Endothelial cell of umbilical vein (primary cell): ENCODE data around the gene PARD3B. TPM values are rescaled to one million over a fixed set of nuclear protein-coding genes. Genes with fewer than 3 reads are reported as not detected.
A peak's percentile ranks its signal among the peaks of the same experiment; 100 is the strongest.

Experiments used
- BruUV-seq: library from RNA; stranded (reverse); fragments of 400-500 nt; replicated peaks from 2 replicates; lab custom pipeline; 2021; lab: Mats Ljungman, UMichigan
- CTCF ChIA-PET: fragments of 300-600, 350-600 bp; sonication (Branson Sonifier 250); formaldehyde crosslinking; loops from one replicate; lab custom pipeline; 2021; ENCODE audit warnings: antibody characterized with exemption, inconsistent platforms; lab: Charles Lee
- POLR2A ChIA-PET: fragments of 300-600, 350-600 bp; sonication (Branson Sonifier 250); formaldehyde crosslinking; loops from one replicate; lab custom pipeline; 2021; ENCODE audit warnings: antibody characterized with exemption, inconsistent platforms; lab: Charles Lee
- DNase-seq: peaks from one replicate; pipeline ENCODE4 v3.0.0-alpha.2; 2011; ENCODE audit warnings: low read depth, low spot score
- FAIRE-seq: peaks from 2 replicates; lab custom pipeline; 2011; peaks lifted over from hg19 to GRCh38; lab: Jason Lieb, UNC
- H2AFZ ChIP-seq: 2 replicates; pipeline ENCODE4 v1.6.0; 2012; ENCODE audit warnings: low read depth, low read length, control low read depth, inconsistent platforms
- H3K27ac ChIP-seq: 2 replicates; pipeline ENCODE4 v1.5.1; 2011; ENCODE audit warnings: low read depth, mild to moderate bottlenecking, control low read depth, low read length, moderate library complexity; ENCODE audit not compliant: insufficient read depth
- H3K27me3 ChIP-seq, 2 experiments: 2 replicates each; pipeline versions ENCODE4 v1.6.0 to v1.6.1; 2011; ENCODE audit warnings: low read length in 2 of 2, mixed read lengths in 1 of 2; ENCODE audit not compliant: control insufficient read depth in 2 of 2, insufficient read depth in 2 of 2
- H3K36me3 ChIP-seq, 2 experiments: 2 replicates in 1 of 2; 3 replicates in 1 of 2; pipeline ENCODE4 v1.5.1; 2011; ENCODE audit warnings: low read length in 2 of 2, mild to moderate bottlenecking in 1 of 2, moderate library complexity in 1 of 2; ENCODE audit not compliant: control insufficient read depth in 2 of 2, insufficient read depth in 2 of 2; ENCODE audit errors: extremely low read depth in 1 of 2
- H3K4me1 ChIP-seq: 3 replicates; pipeline ENCODE4 v1.5.1; 2011; ENCODE audit warnings: mild to moderate bottlenecking, low read length; ENCODE audit not compliant: control insufficient read depth, insufficient read depth; ENCODE audit errors: extremely low read depth
- H3K4me2 ChIP-seq: 2 replicates; pipeline ENCODE4 v1.6.1; 2011; ENCODE audit warnings: low read length, control low read depth, mixed read lengths; ENCODE audit not compliant: insufficient read depth
- H3K4me3 ChIP-seq, 3 experiments: fragments of 200-600 bp in 1 of 3; sonication (generic), shearing (Covaris generic) in 1 of 3; replicated peaks in 1 of 3; 2 replicates each; pipeline ENCODE4 v1.5.1; 2011 to 2016; ENCODE audit warnings: control low read depth in 3 of 3, low read length in 3 of 3, mild to moderate bottlenecking in 2 of 3, inconsistent platforms in 1 of 3, low read depth in 1 of 3, moderate library complexity in 1 of 3; ENCODE audit not compliant: insufficient read depth in 1 of 3
- H3K79me2 ChIP-seq: 2 replicates; pipeline ENCODE4 v1.6.0; 2012; ENCODE audit warnings: low read length, inconsistent platforms; ENCODE audit not compliant: control insufficient read depth, insufficient read depth
- H3K9ac ChIP-seq: replicated peaks from 2 replicates; pipeline ENCODE3; 2011; ENCODE audit warnings: low read length, control low read depth; ENCODE audit not compliant: insufficient read depth; ENCODE audit errors: extremely low read depth
- H3K9me1 ChIP-seq: replicated peaks from 3 replicates; pipeline ENCODE4 v1.6.0; 2011; ENCODE audit warnings: mild to moderate bottlenecking, low read length; ENCODE audit not compliant: control insufficient read depth, insufficient read depth; ENCODE audit errors: extremely low read depth
- H3K9me3 ChIP-seq: replicated peaks from 2 replicates; pipeline ENCODE4 v1.5.1; 2012; ENCODE audit warnings: low read length, inconsistent platforms; ENCODE audit not compliant: control insufficient read depth, insufficient read depth
- H4K20me1 ChIP-seq: replicated peaks from 2 replicates; pipeline ENCODE3; 2011; ENCODE audit warnings: mild to moderate bottlenecking, low read length; ENCODE audit not compliant: control insufficient read depth, insufficient read depth; ENCODE audit errors: extremely low read depth
- CTCF ChIP-seq, 2 donors: IDR thresholded peaks; 1 replicate in 1 of 2; 2 replicates in 1 of 2; pipeline ENCODE4 v1.5.1; 2011; ENCODE audit warnings: low read length in 2 of 2, mild to moderate bottlenecking in 2 of 2, moderate library complexity in 2 of 2, control low read depth in 1 of 2, inconsistent platforms in 1 of 2, low read depth in 1 of 2; ENCODE audit not compliant: insufficient read depth in 1 of 2; ENCODE audit errors: extremely low read depth in 1 of 2
- EZH2 ChIP-seq: IDR thresholded peaks from 2 replicates; pipeline ENCODE4 v1.6.1; 2012; ENCODE audit warnings: borderline replicate concordance, low read depth, mild to moderate bottlenecking, moderate library complexity, low read length, inconsistent platforms; ENCODE audit not compliant: severe bottlenecking
- FOS ChIP-seq: IDR thresholded peaks from 2 replicates; pipeline ENCODE4 v1.6.1; 2011; ENCODE audit warnings: mild to moderate bottlenecking, low read length, moderate library complexity, borderline replicate concordance; ENCODE audit not compliant: insufficient read depth
- GATA2 ChIP-seq: IDR thresholded peaks from 2 replicates; pipeline ENCODE4 v1.7.0; 2011; ENCODE audit warnings: low read depth, mild to moderate bottlenecking, moderate library complexity, mixed read lengths, low read length; ENCODE audit not compliant: insufficient read length, insufficient read depth
- JUN ChIP-seq: IDR thresholded peaks from 2 replicates; pipeline ENCODE4 v1.6.1; 2011; ENCODE audit warnings: borderline replicate concordance, low read depth; ENCODE audit not compliant: insufficient read length, insufficient read depth
- MAX ChIP-seq: IDR thresholded peaks from 2 replicates; pipeline ENCODE4 v1.6.1; 2011; ENCODE audit not compliant: insufficient read depth, insufficient read length
- MYC ChIP-seq: IDR thresholded peaks from one replicate; pipeline ENCODE4 v1.6.1; 2011; ENCODE audit warnings: mild to moderate bottlenecking, low read depth, low read length
- POLR2A ChIP-seq: IDR thresholded peaks from 2 replicates; pipeline ENCODE4 v1.6.1; 2012; ENCODE audit warnings: low read depth, mild to moderate bottlenecking, control low read depth, low read length
- POLR2AphosphoS5 ChIP-seq: IDR thresholded peaks from 2 replicates; pipeline ENCODE4 v1.6.1; 2012; ENCODE audit warnings: low read depth, mild to moderate bottlenecking, control low read depth, low read length, moderate library complexity; ENCODE audit not compliant: insufficient read depth
- dilution Hi-C: fragments of 300-500 bp; cut with MboI; formaldehyde crosslinking; loops from one replicate; pipeline ENCODE4 v1.15.0; 2019; ENCODE audit warnings: low sequenced_read_pairs; ENCODE audit not compliant: extremely low pct_ligation_motif_present
- intact Hi-C: fragments of 100-400 bp; cut with micrococcal nuclease; formaldehyde crosslinking; loops from one replicate; pipeline ENCODE4 v1.10.0; 2022
- polyA plus RNA-seq, 4 experiments: library from polyadenylated mRNA; depleted of rRNA in 3 of 4; stranded (reverse) in 3 of 4; unstranded in 1 of 4; fragments of >200 nt; gene quantifications; 2 replicates each; pipeline versions ENCODE4 v1.2.1 to v1.2.3, GENCODE V29; 2011 to 2012; ENCODE audit warnings: missing spikeins in 1 of 4
- total RNA-seq: library from RNA; stranded (reverse); gene quantifications from 2 replicates; pipeline ENCODE4 v1.2.3, GENCODE V29; 2021

Gene PARD3B
- total and polyA plus RNA-seq, 2 donors (not counting 3 experiments of a cell fraction or from before 2014, with no cell fraction given): 2.2 to 30.9 TPM

GRCh38 chr2:205589479-205589878 lies 1044.2 kb downstream of the PARD3B start:
- intact Hi-C loops (no loop called here), dilution Hi-C loops (no loop called here)
- no TSS peak for BruUV-seq
- no peak for DNase-seq
- no peaks in the 10 kb centered on the region for H3K27me3 ChIP-seq
- no peak overlapping the region for H2AFZ ChIP-seq
- no peak overlapping the region for H3K9ac ChIP-seq
- H3K36me3 ChIP-seq: no peaks in the 10 kb centered on the region
- H3K9me1 ChIP-seq: no peaks in the 10 kb centered on the region
- no peaks in the 10 kb centered on the region for H3K79me2 ChIP-seq
- peaks cover 7% of the 10 kb centered on the region for H3K4me1 ChIP-seq
- CTCF ChIA-PET: no interaction called here
- H4K20me1 ChIP-seq: no peaks in the 10 kb centered on the region
- H3K27ac ChIP-seq: no peak overlapping the region
- H3K4me3 ChIP-seq: no peak overlapping the region
- H3K9me3 ChIP-seq: no peaks in the 10 kb centered on the region
- no peak for FAIRE-seq
- H3K4me2 ChIP-seq: no peak overlapping the region
- TF ChIP-seq JUN: no peak
- POLR2A ChIA-PET: no interaction called here

- TF ChIP-seq CTCF (IDR thresholded peaks at IDR 0.05; ENCODE audit: extremely low read depth in 1 of 2, insufficient read depth in 1 of 2, low read depth in 1 of 2, low read length in 2 of 2) (no peak), JUN (no peak), MAX (no peak), FOS (peak; percentile 50), POLR2AphosphoS5 (no peak), POLR2A (no peak), GATA2 (peak; percentile 59), EZH2 (no peak), MYC (no peak)
- H3K27me3 ChIP-seq: no peaks in the 10 kb centered on the region
- no peak overlapping the region for H3K27ac ChIP-seq
- no peaks in the 10 kb centered on the region for H4K20me1 ChIP-seq
- ChIA-PET POLR2A (no interaction called here), CTCF (no interaction called here)
- intact Hi-C loops: no loop called here
- H2AFZ ChIP-seq: no peak overlapping the region
- peaks cover 7% of the 10 kb centered on the region for H3K4me1 ChIP-seq
- peak; percentile 8 for DNase-seq
- H3K4me3 ChIP-seq: no peak overlapping the region
- no peaks in the 10 kb centered on the region for H3K36me3 ChIP-seq
- peak overlapping the region; percentile 4 for H3K4me2 ChIP-seq
- no peak overlapping the region for H3K9ac ChIP-seq
- no TSS peak for BruUV-seq
- no peaks in the 10 kb centered on the region for H3K9me1 ChIP-seq
- no peaks in the 10 kb centered on the region for H3K79me2 ChIP-seq
- dilution Hi-C loops: no loop called here
- FAIRE-seq: peak; percentile 57
- no peaks in the 10 kb centered on the region for H3K9me3 ChIP-seq
Observed at GRCh38 chr2:205590759-205591158, 1045.5 kb downstream of the PARD3B start.
